Measurements from ENCODE around the gene FANCC. TPM values are rescaled to one million over a fixed set of nuclear protein-coding genes. Genes with fewer than 3 reads are reported as not detected.

Gene FANCC
- total and polyA plus RNA-seq, 2 of the 8 experiments (the other 6 are each of a cell fraction or from before 2014, with no cell fraction given) = 7.8 to 15.2 TPM

- ChIA-PET POLR2A (ENCODE audit: partially characterized antibody) (no interaction called here), CTCF (ENCODE audit: partially characterized antibody) (interaction anchor here (0.8 to 2.6 kb wide), 12 partner anchors 8 to 558 kb away, joined by 3 to 12 read pairs (median 4); no protein-coding TSS in a partner anchor)
- H2BK20ac ChIP-seq (ENCODE audit: low read length) = peak overlapping the region; percentile 66; the same call in 1 of the 2 replicates
- no peak overlapping the region; the same call in 1 of the 2 replicates for H2BK15ac ChIP-seq (ENCODE audit: low read length)
- H4K8ac ChIP-seq (ENCODE audit: extremely low read depth, insufficient read depth, low read length) = no peak overlapping the region
- 63% methylated on average over 11 of the region's 11 CpGs; no CpG with 5 or more reads in 1 of the 2 experiments for WGBS, 2 experiments (ENCODE audit: extremely low coverage in 1 of 2, insufficient coverage in 1 of 2, insufficient read length in 1 of 2, insufficient replicate concordance in 2 of 2, low coverage in 1 of 2, low lambda C conversion rate in 2 of 2, missing lambda C conversion rate in 1 of 2)
- H2BK120ac ChIP-seq (replicated peaks; ENCODE audit: low read depth, low read length) = no peak overlapping the region
- H3K4me3 ChIP-seq (ENCODE audit: extremely low read depth in 1 of 4, insufficient read depth in 2 of 4, low read depth in 3 of 4, low read length in 4 of 4) = peak overlapping the region in 1 of 4 experiments; percentile 12; a peak in 2 of 8 replicates
- H4K5ac ChIP-seq (ENCODE audit: insufficient read length, low read depth, low read length) = no peak overlapping the region
- H3K36me3 ChIP-seq (ENCODE audit: control insufficient read depth in 2 of 4, insufficient read depth in 4 of 4, low read length in 3 of 4) = no peaks in the 10 kb centered on the region
- no peak overlapping the region for H3K56ac ChIP-seq (replicated peaks; ENCODE audit: insufficient read length, low read depth, low read length)
- no peaks in the 10 kb centered on the region for H3K9me3 ChIP-seq (ENCODE audit: insufficient read depth in 2 of 2, low read depth in 1 of 2, low read length in 1 of 2)
- peak overlapping the region; percentile 29; the same call in 1 of the 2 replicates for H2BK12ac ChIP-seq (ENCODE audit: low read depth, low read length)
- H3K14ac ChIP-seq (ENCODE audit: insufficient read length) = no peak overlapping the region
- H3K27me3 ChIP-seq (replicated peaks in 1 of 4; ENCODE audit: control insufficient read depth in 3 of 4, extremely low read depth in 1 of 4, insufficient read depth in 3 of 4, low read length in 3 of 4) = no peaks in the 10 kb centered on the region
- H3K23ac ChIP-seq (ENCODE audit: insufficient read length) = no peak overlapping the region
- H3K79me2 ChIP-seq (ENCODE audit: control insufficient read depth in 1 of 2, insufficient read depth in 2 of 2, low read length in 2 of 2) = no peaks in the 10 kb centered on the region
- H4K20me1 ChIP-seq (replicated peaks in 1 of 2; ENCODE audit: control insufficient read depth in 1 of 2, insufficient read depth in 2 of 2, low read length in 2 of 2) = no peaks in the 10 kb centered on the region
- H2AK5ac ChIP-seq (ENCODE audit: low read depth, low read length) = peak overlapping the region; percentile 44; the same call in 1 of the 2 replicates
- FAIRE-seq (peak; percentile 69), DNase-seq (ENCODE audit: low read depth in 1 of 2, low spot score in 2 of 2) (peak; percentile 15 to 62)
- no peak overlapping the region for H4K91ac ChIP-seq (replicated peaks; ENCODE audit: insufficient read length, low read length)
- H2AFZ ChIP-seq (ENCODE audit: low read length) = no peak overlapping the region
- H3K9ac ChIP-seq (replicated peaks in 1 of 4; ENCODE audit: extremely low read depth in 1 of 4, low read depth in 3 of 4, low read length in 3 of 4) = no peak overlapping the region
- no peaks in the 10 kb centered on the region for H3K79me1 ChIP-seq (ENCODE audit: low read depth, low read length)
- H3K18ac ChIP-seq (ENCODE audit: extremely low read depth, low read length) = no peak overlapping the region
- H3K27ac ChIP-seq (ENCODE audit: low read depth, low read length) = no peak overlapping the region
- no peak overlapping the region for H3K4ac ChIP-seq (replicated peaks; ENCODE audit: insufficient read length, low read depth, low read length)
- peaks cover 4 to 7% (median 5%) of the 10 kb centered on the region in 4 experiments; a peak in 5 of 7 replicates for H3K4me1 ChIP-seq (replicated peaks in 1 of 4; ENCODE audit: control insufficient read depth in 3 of 4, insufficient read depth in 4 of 4, low read length in 3 of 4)
- peak overlapping the region in 1 of 2 experiments; percentile 24; a peak in 1 of 4 replicates for H3K4me2 ChIP-seq (ENCODE audit: insufficient read depth in 1 of 2, low read depth in 2 of 2, low read length in 2 of 2)
- H3K23me2 ChIP-seq (ENCODE audit: low read depth, low read length) = no peaks in the 10 kb centered on the region
- 0 out of 2 replicates have a peak overlapping the region, but pooled peaks have one; percentile 37 for H2BK5ac ChIP-seq (ENCODE audit: low read depth, low read length)
- TF ChIP-seq E2F6 (IDR thresholded peaks at IDR 0.05) (peak; percentile 69; the same call in 1 of the 2 replicates), MAX (IDR thresholded peaks at IDR 0.05) (peak; percentile 57), RNF2 (IDR thresholded peaks at IDR 0.05; ENCODE audit: borderline replicate concordance, low read depth, low read length, missing control alignments, poor library complexity, severe bottlenecking) (no peak), EGR1 (IDR thresholded peaks at IDR 0.05; ENCODE audit: borderline replicate concordance, low read depth, low read length) (no peak), ASH2L (IDR thresholded peaks at IDR 0.05; ENCODE audit: low read length) (peak; percentile 33), RAD21 (IDR thresholded peaks at IDR 0.05 in 1 of 2, conservative IDR thresholded peaks at IDR 0.05 in 1 of 2; ENCODE audit: low read depth in 2 of 2, low read length in 2 of 2) (peak; percentile 43 to 47), EP300 (IDR thresholded peaks at IDR 0.05; ENCODE audit: borderline replicate concordance in 1 of 2, low read depth in 2 of 2, low read length in 2 of 2) (no peak), TCF12 (IDR thresholded peaks at IDR 0.05; ENCODE audit: low read depth, low read length) (no peak), TEAD4 (IDR thresholded peaks at IDR 0.05; ENCODE audit: low read depth, low read length) (peak; percentile 98), RXRA (IDR thresholded peaks at IDR 0.05; ENCODE audit: insufficient read depth, low read depth, low read length) (no peak)
Measured at GRCh38 chr9:95182854-95183563, 134.5 kb downstream of the FANCC start.
